IgD-negative memory B cell (primary cell): ENCODE measurements around the gene CUX1. TPM values are rescaled to one million over a fixed set of nuclear protein-coding genes. Genes with fewer than 3 reads are reported as not detected.
"Not testable (repeated sequence)": the region's sequence is repeated elsewhere in the genome, so short reads cannot be mapped to it uniquely, and the experiment has no call there.

Source experiments
- H3K27ac Mint-ChIP-seq, 3 donors: one replicate each; pipeline ENCODE4 v1.8.0; 2020 to 2022; ENCODE audit warnings: mild to moderate bottlenecking in 3 of 3, mixed read lengths in 3 of 3, moderate library complexity in 1 of 3
- H3K27me3 Mint-ChIP-seq: one replicate; pipeline ENCODE4 v1.8.0; 2021; ENCODE audit warnings: mixed read lengths
- H3K36me3 Mint-ChIP-seq: one replicate; pipeline ENCODE4 v1.8.0; 2020; ENCODE audit warnings: mild to moderate bottlenecking, mixed read lengths
- H3K4me1 Mint-ChIP-seq, 3 donors: one replicate each; pipeline ENCODE4 v1.8.0; 2020 to 2022; ENCODE audit warnings: mixed read lengths in 3 of 3, mild to moderate bottlenecking in 1 of 3
- H3K4me3 Mint-ChIP-seq, 4 donors: one replicate each; pipeline ENCODE4 v1.8.0; 2020 to 2022; ENCODE audit warnings: mild to moderate bottlenecking in 4 of 4, mixed read lengths in 4 of 4, moderate library complexity in 3 of 4
- H3K9me3 Mint-ChIP-seq, 3 donors: one replicate each; pipeline ENCODE4 v1.8.0; 2020 to 2021; ENCODE audit warnings: mixed read lengths in 3 of 3, mild to moderate bottlenecking in 1 of 3
- polyA plus RNA-seq: library from polyadenylated mRNA; unstranded; fragments of 300-500 nt; fragmentation: Illumina TruSeq; gene quantifications from one replicate; pipeline ENCODE4 v1.2.3, GENCODE V29; 2021

Gene CUX1
- polyA plus RNA-seq, 1 donor from 2014 or later = 22.2 TPM

GRCh38 chr7:102155821-102156441 lies 338.5 kb downstream of the CUX1 start:
- no peaks in the 10 kb centered on the region for H3K4me1 Mint-ChIP-seq
- no peaks in the 10 kb centered on the region for H3K9me3 Mint-ChIP-seq
- H3K36me3 Mint-ChIP-seq = peaks cover 5% of the 10 kb centered on the region
- H3K27ac Mint-ChIP-seq = peak overlapping the region in 1 of 3 donors; percentile 73
- H3K27me3 Mint-ChIP-seq = no peaks in the 10 kb centered on the region
- no peak overlapping the region for H3K4me3 Mint-ChIP-seq

- H3K4me3 Mint-ChIP-seq = no peak overlapping the region
- H3K36me3 Mint-ChIP-seq = peaks cover 3% of the 10 kb centered on the region
- no peaks in the 10 kb centered on the region for H3K4me1 Mint-ChIP-seq
- no peaks in the 10 kb centered on the region for H3K27me3 Mint-ChIP-seq
- no peaks in the 10 kb centered on the region for H3K9me3 Mint-ChIP-seq
- H3K27ac Mint-ChIP-seq = no peak overlapping the region
These were observed 339.4 kb downstream of the CUX1 start for GRCh38 chr7:102156867-102157266.

GRCh38 chr7:102165136-102165535 lies 347.7 kb downstream of the CUX1 start:
- H3K4me3 Mint-ChIP-seq = no peak overlapping the region
- peaks cover 6% of the 10 kb centered on the region for H3K36me3 Mint-ChIP-seq
- no peaks in the 10 kb centered on the region for H3K27me3 Mint-ChIP-seq
- no peaks in the 10 kb centered on the region for H3K9me3 Mint-ChIP-seq
- no peaks in the 10 kb centered on the region for H3K4me1 Mint-ChIP-seq
- H3K27ac Mint-ChIP-seq = no peak overlapping the region

GRCh38 chr7:102167254-102167653 lies 349.8 kb downstream of the CUX1 start:
- peaks cover 10% of the 10 kb centered on the region for H3K36me3 Mint-ChIP-seq
- H3K4me1 Mint-ChIP-seq = no peaks in the 10 kb centered on the region
- H3K27me3 Mint-ChIP-seq = no peaks in the 10 kb centered on the region
- H3K27ac Mint-ChIP-seq = no peak overlapping the region
- no peaks in the 10 kb centered on the region for H3K9me3 Mint-ChIP-seq
- no peak overlapping the region for H3K4me3 Mint-ChIP-seq

- Mint-ChIP-seq H3K36me3 (peaks cover 10% of the 10 kb centered on the region), H3K4me3 (no peak overlapping the region), H3K27me3 (no peaks in the 10 kb centered on the region), H3K27ac (no peak overlapping the region), H3K4me1 (no peaks in the 10 kb centered on the region), H3K9me3 (no peaks in the 10 kb centered on the region)
These were observed 352.4 kb downstream of the CUX1 start for GRCh38 chr7:102169651-102170392.

- H3K4me1 Mint-ChIP-seq = no peaks in the 10 kb centered on the region
- no peaks in the 10 kb centered on the region for H3K27me3 Mint-ChIP-seq
- peaks cover 10% of the 10 kb centered on the region for H3K36me3 Mint-ChIP-seq
- H3K4me3 Mint-ChIP-seq = no peak overlapping the region
- no peaks in the 10 kb centered on the region for H3K9me3 Mint-ChIP-seq
- H3K27ac Mint-ChIP-seq = no peak overlapping the region
These were observed 353.1 kb downstream of the CUX1 start for GRCh38 chr7:102170393-102170970.

GRCh38 chr7:102173669-102174068 lies 356.2 kb downstream of the CUX1 start:
- H3K9me3 Mint-ChIP-seq = no peaks in the 10 kb centered on the region
- no peak overlapping the region for H3K27ac Mint-ChIP-seq
- H3K27me3 Mint-ChIP-seq = no peaks in the 10 kb centered on the region
- no peak overlapping the region for H3K4me3 Mint-ChIP-seq
- no peaks in the 10 kb centered on the region for H3K4me1 Mint-ChIP-seq
- peaks cover 9% of the 10 kb centered on the region for H3K36me3 Mint-ChIP-seq

- Mint-ChIP-seq H3K27ac (no peak overlapping the region), H3K9me3 (no peaks in the 10 kb centered on the region), H3K27me3 (no peaks in the 10 kb centered on the region), H3K36me3 (peaks cover 6% of the 10 kb centered on the region), H3K4me1 (no peaks in the 10 kb centered on the region), H3K4me3 (no peak overlapping the region)
These were observed 358.2 kb downstream of the CUX1 start for GRCh38 chr7:102175423-102176170.

- Mint-ChIP-seq H3K9me3 (no peaks in the 10 kb centered on the region), H3K36me3 (peaks cover 9% of the 10 kb centered on the region), H3K4me1 (no peaks in the 10 kb centered on the region), H3K4me3 (no peak overlapping the region), H3K27me3 (no peaks in the 10 kb centered on the region), H3K27ac (no peak overlapping the region)
These were observed 361.0 kb downstream of the CUX1 start for GRCh38 chr7:102178410-102178809.

- Mint-ChIP-seq H3K27ac (no peak overlapping the region), H3K4me3 (no peak overlapping the region), H3K27me3 (no peaks in the 10 kb centered on the region), H3K9me3 (no peaks in the 10 kb centered on the region), H3K36me3 (peaks cover 13% of the 10 kb centered on the region), H3K4me1 (no peaks in the 10 kb centered on the region)
These were observed 363.3 kb downstream of the CUX1 start for GRCh38 chr7:102180727-102181126.

GRCh38 chr7:102181517-102181916 lies 364.1 kb downstream of the CUX1 start:
- no peaks in the 10 kb centered on the region for H3K4me1 Mint-ChIP-seq
- H3K27me3 Mint-ChIP-seq = no peaks in the 10 kb centered on the region
- peaks cover 11% of the 10 kb centered on the region for H3K36me3 Mint-ChIP-seq
- no peak overlapping the region for H3K4me3 Mint-ChIP-seq
- H3K27ac Mint-ChIP-seq = no peak overlapping the region
- no peaks in the 10 kb centered on the region for H3K9me3 Mint-ChIP-seq

GRCh38 chr7:102182016-102182415 lies 364.6 kb downstream of the CUX1 start:
- Mint-ChIP-seq H3K27ac (no peak overlapping the region), H3K9me3 (no peaks in the 10 kb centered on the region), H3K4me3 (no peak overlapping the region), H3K36me3 (peaks cover 11% of the 10 kb centered on the region), H3K4me1 (no peaks in the 10 kb centered on the region), H3K27me3 (no peaks in the 10 kb centered on the region)

GRCh38 chr7:102183848-102184247 lies 366.4 kb downstream of the CUX1 start:
- H3K9me3 Mint-ChIP-seq, H3K4me1 Mint-ChIP-seq, H3K27ac Mint-ChIP-seq, H3K4me3 Mint-ChIP-seq, H3K27me3 Mint-ChIP-seq: not testable (repeated sequence)
- peaks cover 11% of the 10 kb centered on the region for H3K36me3 Mint-ChIP-seq

- Mint-ChIP-seq H3K27me3 (no peaks in the 10 kb centered on the region), H3K4me3 (no peak overlapping the region), H3K27ac (no peak overlapping the region), H3K4me1 (no peaks in the 10 kb centered on the region), H3K36me3 (peaks cover 11% of the 10 kb centered on the region), H3K9me3 (no peaks in the 10 kb centered on the region)
These were observed 366.9 kb downstream of the CUX1 start for GRCh38 chr7:102184303-102184702.

GRCh38 chr7:102185796-102186195 lies 368.4 kb downstream of the CUX1 start:
- Mint-ChIP-seq H3K4me1 (no peaks in the 10 kb centered on the region), H3K4me3 (no peak overlapping the region), H3K27ac (no peak overlapping the region), H3K27me3 (no peaks in the 10 kb centered on the region), H3K36me3 (peaks cover 11% of the 10 kb centered on the region), H3K9me3 (no peaks in the 10 kb centered on the region)
